GM19438 (cell line): ENCODE measurements around the gene METTL5.

Source experiments
- ATAC-seq: cut with Tn5 transposase; IDR thresholded peaks from one replicate; pipeline ENCODE4 v1.9.1; 2021; ENCODE audit warnings: low read depth; ENCODE audit not compliant: unreplicated experiment

METTL5 gene

DNA sequence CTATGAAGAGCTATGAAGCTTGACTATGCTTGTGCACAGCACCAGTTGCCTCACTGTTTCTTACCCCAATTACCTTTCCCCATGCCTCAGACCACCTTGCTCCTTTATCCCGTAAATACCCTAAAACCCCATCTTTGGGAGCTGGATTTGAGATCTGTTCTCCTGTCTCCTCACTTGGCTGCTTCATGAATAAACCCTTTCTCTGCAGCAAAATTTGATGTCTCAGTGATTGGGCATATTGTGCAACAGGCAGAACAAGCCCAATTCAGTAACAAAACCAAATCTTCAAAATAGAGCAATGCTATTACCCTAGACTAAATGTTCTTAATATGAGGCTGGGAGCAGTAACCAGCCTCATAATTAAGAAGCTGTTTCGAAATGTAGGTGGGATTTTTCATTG lies 29.5 kb downstream of the METTL5 start:
- ATAC-seq: no peak

DNA sequence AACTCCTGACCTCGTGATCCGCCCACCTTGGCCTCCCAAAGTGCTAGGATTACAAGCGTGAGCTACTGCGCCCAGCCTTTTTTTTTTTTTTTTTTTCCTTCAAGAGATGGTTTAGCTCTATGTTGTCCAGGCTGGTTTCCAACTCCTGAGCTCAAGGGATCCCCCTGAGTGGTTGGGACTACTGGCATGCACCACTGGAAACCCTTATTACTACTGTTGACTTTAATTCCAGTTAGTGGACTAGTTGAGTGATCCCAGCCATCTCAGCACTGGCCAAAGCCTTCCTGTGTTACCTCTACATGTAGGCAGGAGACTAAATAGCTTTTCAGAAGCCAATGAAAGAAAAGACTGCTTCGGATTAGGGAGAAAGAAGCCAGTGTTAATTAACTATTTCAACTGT lies 34.1 kb downstream of the METTL5 start:
- no peak for ATAC-seq

DNA sequence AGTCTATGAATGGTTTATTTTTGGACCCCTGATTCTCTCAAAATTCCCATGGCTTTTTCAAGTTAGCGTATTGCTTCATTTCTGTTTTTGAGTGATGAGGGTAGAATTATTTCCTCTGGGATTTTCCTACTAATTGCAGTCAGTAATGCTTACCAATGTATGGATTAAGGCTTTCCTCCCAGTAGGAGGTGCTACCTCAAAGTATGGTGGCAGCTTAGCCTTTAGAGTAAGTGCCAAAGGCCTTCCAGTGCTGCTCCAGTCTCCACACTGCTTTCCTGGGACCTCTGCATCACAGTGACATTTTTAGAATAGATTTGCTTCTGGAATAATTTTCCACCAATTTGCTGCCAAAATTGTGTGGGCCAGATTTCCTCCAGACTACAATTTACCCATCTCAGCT lies 42.2 kb downstream of the METTL5 start:
- ATAC-seq: no peak

DNA sequence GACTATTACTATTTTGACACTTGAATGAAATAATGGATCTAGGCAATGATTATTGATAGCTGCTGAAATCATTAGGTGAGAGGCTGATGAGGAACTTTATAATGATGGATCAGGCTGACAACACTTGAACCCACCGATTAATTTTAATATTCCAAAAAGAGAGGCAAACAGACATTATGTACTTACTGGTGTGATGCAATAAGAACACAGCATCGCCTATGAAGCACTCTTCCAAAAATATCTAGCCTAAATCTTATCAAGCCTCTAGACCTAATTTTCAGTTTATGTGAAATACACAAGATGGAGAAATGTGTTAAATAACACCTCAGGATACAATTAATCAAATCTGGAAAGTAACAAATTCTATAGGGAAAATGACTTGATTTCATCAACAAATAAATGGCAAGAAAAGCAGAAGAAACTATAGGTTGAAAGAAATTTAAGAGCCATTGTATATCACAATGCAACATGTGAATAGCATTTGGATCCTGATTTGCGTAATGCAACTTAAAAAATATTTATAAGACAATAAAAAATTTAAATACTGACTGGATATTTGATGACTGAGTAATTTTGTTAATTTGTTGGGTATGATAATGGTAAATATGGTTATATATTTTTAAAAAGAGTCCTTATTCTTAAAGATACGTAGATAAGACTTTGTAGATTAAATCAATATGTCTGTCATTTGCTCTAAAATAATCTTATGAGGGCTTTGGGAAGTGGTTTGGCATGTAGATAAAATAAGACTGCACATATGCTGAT lies 43.3 kb downstream of the METTL5 start:
- no peak for ATAC-seq

DNA sequence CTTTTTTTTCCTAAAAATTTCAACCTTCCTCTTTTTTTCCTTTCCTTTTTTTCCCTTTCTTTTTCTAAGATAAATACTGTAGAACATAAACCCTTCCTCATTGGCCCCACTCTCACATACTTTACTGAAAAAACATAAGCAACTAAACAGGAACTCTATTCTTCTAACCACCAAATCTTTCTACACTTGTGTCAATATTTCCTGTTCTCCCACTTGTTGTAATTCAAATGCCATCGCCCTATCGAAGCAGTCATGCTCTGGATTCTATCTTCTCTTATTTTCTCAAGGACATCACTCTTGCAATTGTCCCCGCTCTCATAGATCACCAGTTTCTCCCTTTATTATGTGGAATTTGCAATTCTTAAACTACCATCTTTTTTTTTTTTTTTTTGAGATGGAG lies 46.3 kb downstream of the METTL5 start:
- no peak for ATAC-seq

DNA sequence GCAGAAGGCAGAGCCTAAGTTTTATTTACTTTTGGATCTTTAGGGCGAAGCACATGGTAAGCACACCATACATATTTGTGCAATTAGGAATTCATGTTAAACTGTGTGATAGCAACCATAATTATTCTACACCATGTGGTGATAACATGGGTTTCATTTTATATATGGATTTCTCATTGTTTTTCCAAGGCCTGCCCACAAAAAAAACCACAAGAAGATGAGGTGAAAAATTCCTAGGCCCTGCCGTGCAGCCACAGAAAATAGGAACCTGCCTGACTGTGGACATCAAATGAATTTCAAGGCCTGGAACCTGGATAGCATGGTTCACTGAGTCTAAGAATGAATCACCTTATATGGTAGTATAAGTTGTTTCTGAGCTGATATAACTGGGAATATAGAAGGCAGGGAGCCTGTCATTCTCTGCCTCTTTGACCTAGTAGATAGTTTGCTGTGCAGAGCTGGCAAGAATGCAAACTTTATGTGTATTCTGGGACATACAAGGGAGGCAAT lies 48.4 kb downstream of the METTL5 start:
- no peak for ATAC-seq

DNA sequence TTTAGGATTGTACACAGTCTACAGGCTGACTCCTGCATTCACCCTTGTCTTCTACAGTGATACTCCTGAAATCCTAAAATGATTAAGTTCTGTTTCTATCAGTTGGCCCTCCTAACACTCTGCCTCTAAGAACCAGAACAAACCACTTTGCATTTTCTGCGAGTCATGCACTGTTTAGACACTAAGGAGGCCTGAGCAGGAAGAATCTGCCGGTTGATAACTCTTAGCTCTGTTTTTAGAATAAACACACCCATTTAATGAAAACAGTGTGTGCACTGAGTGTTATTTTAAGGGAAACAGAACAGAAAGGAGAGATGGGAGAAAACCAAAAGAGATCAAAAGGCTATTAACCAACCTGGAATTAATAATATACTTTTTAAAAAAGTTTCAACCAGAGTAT lies 48.9 kb downstream of the METTL5 start:
- no peak for ATAC-seq

DNA sequence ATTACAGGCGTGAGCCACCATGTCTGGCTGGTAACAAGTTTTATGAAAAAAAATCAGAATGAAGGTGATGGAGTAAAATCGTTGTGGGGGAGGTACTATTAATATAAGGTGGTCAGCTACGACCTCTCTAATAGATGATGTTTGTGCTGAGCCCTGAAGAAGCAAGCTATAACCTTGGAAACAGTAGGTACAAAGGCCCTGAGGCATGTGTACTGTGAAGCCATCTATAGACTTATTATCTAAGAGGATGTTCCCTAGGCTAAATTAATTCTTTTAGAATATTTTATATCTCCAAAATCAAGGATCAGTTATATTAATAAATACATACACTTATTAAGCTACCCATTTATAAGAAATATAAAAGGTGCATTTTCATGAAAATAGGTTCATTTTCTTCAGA lies 49.4 kb downstream of the METTL5 start:
- no peak for ATAC-seq

DNA sequence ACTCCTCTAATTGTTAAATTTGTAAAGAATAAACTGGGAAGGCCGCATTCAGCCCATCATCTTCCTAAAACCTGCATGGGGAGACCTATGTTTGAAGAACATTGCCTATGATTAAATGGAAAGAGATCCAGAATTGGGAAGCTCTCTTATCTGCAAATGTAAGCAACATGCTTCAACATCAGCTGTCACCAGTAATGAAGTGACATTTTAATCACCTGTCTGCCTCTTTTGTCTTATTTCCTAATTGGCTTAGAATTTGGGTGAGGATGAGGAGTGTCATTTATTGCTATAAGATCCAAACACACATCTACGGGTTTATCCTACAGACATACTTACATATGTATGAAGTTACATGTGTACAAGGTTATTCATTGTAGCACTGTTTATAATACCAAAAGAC lies 52.1 kb downstream of the METTL5 start:
- no peak for ATAC-seq

DNA sequence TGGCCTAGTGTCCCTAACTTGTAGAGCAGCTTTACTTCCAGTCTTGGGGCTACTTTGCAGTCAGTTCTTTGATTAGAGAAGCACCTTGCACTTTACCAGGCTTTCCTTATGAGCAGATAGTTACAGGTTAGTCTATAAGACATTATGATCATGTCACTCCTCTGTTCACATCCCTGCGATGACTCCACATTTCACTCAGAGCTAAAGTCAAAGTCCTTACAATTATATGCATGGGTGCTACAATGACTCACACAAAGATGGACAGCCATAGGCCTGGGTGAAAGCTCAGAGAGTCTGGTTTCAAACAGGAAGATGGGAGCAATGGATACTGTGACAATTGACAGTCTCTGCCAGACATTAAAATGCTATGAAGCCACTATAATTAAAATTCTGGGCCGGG lies 53.1 kb downstream of the METTL5 start:
- ATAC-seq: no peak

DNA sequence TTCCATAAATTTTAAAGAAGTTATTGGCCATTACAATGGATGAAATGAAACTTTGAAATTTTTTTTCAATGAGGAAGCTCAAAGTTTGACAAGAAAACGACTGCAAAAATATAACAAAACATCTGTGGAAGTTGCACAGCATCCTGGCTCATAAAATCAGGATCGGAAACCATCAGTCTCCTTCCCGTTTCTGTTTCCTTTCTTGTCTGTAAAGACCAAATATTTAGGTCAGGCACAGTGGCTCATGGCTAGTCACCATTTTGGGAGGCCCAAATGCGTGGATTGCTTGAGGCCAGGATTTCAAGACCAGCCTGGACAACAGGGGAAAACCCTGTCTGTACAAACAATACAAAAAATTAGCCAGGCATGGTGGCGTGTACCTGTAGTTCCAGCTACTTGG lies 53.7 kb downstream of the METTL5 start:
- no peak for ATAC-seq

DNA sequence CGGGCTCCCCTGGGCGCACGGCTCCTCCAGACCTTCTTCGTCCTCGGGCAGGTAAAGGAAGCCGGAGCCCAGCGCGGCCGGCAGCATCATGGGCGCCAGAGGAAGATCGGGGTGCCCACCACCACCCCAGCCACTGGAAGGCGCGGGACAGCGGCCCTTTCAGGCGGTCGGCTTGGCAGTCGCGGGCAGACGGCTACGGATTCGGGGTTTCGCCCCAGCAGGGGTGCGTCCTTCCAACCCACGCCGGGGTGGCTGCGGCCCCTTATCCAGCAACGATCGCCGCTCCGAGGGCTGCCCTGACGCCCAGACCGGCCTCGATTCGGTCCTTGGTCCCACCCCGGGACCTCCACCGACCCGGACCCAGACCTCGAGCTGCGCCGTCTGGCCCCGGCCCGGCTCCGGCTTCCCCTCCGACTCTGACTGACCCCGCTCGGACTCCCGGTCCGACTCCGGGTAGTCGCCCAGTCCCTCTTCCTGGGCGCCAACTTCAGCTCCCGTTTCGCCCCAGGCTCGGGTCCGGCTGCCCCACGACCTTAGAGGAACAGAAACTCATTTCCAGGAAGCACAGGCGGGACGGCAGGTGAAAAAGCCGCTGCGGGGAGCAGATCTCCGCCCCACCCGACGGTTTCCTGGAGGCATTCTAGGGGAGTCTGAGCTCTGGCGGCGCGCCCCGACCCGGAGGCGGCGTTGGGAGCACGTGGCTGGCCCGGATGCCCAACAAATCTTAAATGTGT lies 56.3 kb downstream of the METTL5 start:
- ATAC-seq: no peak

DNA sequence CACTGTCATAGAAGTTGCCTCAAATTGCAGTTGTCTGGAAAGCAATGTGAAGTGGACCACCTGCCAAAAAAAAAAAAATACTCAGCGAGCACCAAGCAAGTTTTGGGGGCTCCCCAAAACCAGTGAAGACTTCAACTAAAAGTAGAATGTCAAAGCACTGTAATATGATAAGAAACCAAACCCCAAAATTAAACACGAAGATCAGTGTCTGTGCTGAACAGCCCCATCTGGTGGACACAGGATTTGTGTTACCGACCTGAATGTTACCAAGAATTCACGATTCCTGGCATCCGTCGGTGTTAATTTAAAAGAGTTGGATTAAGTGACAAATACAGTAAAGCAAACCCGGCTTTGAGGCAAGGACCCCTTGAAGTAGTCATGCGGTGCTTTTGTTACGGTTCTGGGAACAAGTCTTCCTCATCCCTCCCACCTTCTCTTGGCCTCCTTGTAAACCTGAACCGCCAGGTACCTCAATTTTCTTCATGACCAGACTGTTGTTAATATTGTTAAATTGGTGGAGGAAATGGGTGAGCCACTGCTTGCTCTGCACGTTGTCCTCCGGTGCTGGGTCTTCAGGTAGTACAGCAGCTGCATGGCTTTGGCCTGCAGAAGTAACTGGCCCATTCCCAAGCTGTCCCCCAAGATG lies 57.3 kb downstream of the METTL5 start:
- no peak for ATAC-seq

DNA sequence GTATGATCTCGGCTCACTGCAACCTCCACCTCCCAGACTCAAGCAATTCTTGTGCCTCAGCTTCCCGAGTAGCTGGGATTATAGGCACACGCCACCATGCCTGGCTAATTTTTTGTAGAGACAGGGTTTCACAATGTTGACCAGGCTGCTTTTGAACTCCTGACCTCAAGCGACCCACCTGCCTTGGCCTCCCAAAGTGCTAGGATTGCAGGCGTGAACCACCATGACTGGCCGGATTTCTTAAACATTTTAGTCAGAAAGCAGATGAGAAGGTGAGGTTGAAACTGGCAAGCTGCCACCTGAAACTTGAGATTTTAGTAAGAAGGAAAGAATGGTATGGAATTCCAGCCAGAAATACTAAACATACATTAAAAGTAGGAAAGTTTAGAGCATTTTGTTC lies 59.2 kb downstream of the METTL5 start:
- ATAC-seq: no peak

DNA sequence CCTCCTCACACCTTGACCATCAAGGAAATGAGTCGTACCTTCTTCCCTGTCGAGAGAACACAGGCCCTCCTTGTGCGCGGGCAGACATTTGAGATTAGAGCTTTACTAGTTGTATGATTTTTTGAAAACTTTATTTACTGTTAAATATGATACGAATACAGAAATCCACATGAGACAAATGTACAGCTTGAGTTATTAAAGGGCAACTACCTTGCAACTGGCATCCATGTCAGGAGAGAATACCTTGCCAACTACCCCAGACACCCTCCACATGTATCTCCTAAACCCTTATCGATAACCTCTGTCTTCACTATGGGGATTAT lies 62.8 kb downstream of the METTL5 start:
- no peak for ATAC-seq
